Measurements from ENCODE around the gene KCTD3.

The KCTD3 gene

DNA sequence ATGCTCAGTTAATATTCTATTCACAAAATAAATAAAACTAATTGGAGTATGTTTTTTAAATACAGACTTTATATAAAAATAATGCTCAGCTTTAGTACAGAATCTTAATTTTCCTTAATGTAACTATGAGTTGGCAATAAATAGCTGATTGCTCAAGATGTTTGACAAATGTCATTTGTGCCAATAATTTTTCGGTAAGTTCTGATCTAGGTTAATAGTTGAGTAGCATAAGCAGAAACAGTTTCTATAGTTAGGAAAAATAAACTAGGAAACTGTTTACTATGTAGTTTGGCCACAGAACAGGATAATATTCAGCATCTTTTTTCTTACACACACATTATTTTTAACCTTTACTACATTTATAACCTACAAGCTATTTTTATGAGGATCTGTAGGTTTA is 40.3 kb downstream of the KCTD3 start:
- peaks cover 4% of the 10 kb centered on the region for H3K36me3 Mint-ChIP-seq (ENCODE audit: low read depth)
- no peak overlapping the region for H3K4me3 Mint-ChIP-seq
- H3K9me3 Mint-ChIP-seq: no peaks in the 10 kb centered on the region
- H3K27me3 Mint-ChIP-seq: no peaks in the 10 kb centered on the region
- H3K4me1 Mint-ChIP-seq (ENCODE audit: low read depth): no peaks in the 10 kb centered on the region
- no peak overlapping the region for H3K27ac Mint-ChIP-seq

DNA sequence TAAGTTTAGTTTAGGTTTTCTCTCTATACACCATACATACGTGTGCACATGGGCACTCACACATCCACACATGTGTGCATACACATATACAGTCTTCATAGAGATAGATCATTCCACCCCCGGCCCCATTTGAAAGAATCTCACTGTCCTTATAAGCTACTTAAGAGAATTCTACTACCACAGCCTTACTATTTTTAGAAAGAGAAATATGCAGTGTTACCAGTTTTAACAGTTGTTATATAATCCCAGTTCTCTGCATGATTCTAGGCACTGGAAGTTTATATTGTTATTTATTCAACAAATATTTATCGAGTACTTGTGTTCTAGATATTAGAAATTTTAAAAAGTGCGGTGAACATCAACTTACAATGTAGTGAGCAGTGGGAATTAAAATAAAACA is 41.5 kb downstream of the KCTD3 start:
- peaks cover 8% of the 10 kb centered on the region for H3K36me3 Mint-ChIP-seq (ENCODE audit: low read depth)
- no peaks in the 10 kb centered on the region for H3K4me1 Mint-ChIP-seq (ENCODE audit: low read depth)
- no peak overlapping the region for H3K4me3 Mint-ChIP-seq
- H3K27ac Mint-ChIP-seq: no peak overlapping the region
- H3K27me3 Mint-ChIP-seq: no peaks in the 10 kb centered on the region
- H3K9me3 Mint-ChIP-seq: no peaks in the 10 kb centered on the region

DNA sequence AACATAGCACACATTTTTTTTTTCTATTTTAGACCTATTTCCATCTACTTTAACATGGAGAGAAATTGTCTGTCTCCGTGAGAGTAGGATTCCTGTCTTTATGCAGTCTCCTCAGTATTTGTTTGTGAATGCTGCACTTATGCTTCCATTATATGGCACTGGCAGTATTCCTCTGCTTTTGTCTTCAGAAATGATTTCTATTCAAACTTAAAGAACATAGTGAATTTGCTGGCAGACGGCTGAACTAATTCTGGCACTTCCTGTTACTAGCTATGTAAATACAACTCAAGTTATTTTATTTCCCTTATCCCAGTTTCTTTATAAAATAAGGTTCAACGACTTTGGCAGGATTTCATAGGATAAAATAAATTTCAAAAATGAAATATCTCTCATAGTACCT is 45.3 kb downstream of the KCTD3 start:
- Mint-ChIP-seq H3K9me3 (no peaks in the 10 kb centered on the region), H3K27me3 (no peaks in the 10 kb centered on the region), H3K27ac (no peak overlapping the region), H3K4me1 (ENCODE audit: low read depth) (no peaks in the 10 kb centered on the region), H3K36me3 (ENCODE audit: low read depth) (peaks cover 9% of the 10 kb centered on the region), H3K4me3 (no peak overlapping the region)

DNA sequence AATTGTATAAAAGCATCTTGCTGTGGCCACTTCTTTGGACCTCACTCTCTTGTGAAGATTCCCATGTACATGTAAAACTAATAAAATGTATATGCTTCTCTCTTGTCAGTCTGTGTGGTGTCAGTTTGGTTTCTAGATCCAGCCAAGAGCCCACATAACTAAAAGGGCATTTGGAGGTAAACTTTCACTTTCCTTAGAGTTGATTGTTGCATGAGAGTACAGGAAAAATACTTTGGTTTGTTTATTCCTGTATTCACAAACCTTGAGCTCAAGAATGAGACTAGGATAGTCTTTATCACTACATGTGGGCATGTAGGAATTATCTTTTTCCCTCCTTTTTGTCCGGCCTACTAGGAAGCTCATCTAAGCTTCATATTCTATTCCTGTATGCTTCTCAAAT is 50.9 kb downstream of the KCTD3 start:
- no peaks in the 10 kb centered on the region for H3K4me1 Mint-ChIP-seq (ENCODE audit: low read depth)
- no peaks in the 10 kb centered on the region for H3K27me3 Mint-ChIP-seq
- H3K4me3 Mint-ChIP-seq: no peak overlapping the region
- peaks cover 5% of the 10 kb centered on the region for H3K36me3 Mint-ChIP-seq (ENCODE audit: low read depth)
- no peak overlapping the region for H3K27ac Mint-ChIP-seq
- no peaks in the 10 kb centered on the region for H3K9me3 Mint-ChIP-seq

DNA sequence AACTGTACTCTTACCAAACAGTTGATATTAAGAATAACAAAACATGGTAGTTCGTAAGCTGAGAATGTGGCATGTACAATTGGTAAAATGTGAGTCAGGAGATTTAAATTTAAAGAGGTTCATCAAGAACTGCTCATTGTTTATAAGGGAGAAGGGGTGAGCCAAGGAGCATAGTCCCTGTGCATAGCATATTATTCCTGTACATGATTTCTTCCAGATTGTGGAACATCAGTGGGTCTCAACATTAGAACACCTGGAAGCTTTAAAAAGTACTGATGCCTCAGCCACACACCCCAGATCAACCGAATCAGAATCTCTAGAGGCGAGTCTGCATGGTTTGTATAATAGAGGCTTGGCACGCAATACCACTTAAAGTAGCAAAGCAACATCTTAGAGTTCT is 56.1 kb downstream of the KCTD3 start:
- Mint-ChIP-seq H3K36me3 (ENCODE audit: low read depth) (no peaks in the 10 kb centered on the region), H3K27me3 (no peaks in the 10 kb centered on the region)

DNA sequence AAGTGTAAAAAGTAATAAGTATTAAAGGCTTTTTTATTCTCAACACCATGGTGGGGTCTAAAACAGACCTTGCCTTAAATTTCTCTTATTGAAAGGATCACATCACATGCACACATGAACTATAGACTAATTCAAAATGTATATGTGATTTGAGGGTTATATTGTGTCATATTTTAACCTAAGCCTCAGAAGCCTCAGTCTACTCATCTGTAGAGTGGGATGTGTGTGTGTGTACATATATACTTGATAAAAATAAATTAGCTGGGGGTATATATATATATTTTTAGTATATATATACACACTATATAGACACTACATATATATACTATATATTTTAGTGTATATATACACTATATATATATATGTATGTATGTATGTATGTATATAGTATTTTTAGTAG is 58.8 kb downstream of the KCTD3 start:
- Mint-ChIP-seq H3K27me3 (no peaks in the 10 kb centered on the region), H3K4me1 (ENCODE audit: low read depth) (no peaks in the 10 kb centered on the region), H3K9me3 (no peaks in the 10 kb centered on the region), H3K4me3 (no peak overlapping the region), H3K27ac (no peak overlapping the region), H3K36me3 (ENCODE audit: low read depth) (no peaks in the 10 kb centered on the region)

More for the DNA sequence above, 56.1 kb downstream of the KCTD3 start:
- Mint-ChIP-seq H3K4me3 (no peak overlapping the region), H3K27ac (no peak overlapping the region), H3K4me1 (ENCODE audit: low read depth) (no peaks in the 10 kb centered on the region), H3K9me3 (no peaks in the 10 kb centered on the region)

DNA sequence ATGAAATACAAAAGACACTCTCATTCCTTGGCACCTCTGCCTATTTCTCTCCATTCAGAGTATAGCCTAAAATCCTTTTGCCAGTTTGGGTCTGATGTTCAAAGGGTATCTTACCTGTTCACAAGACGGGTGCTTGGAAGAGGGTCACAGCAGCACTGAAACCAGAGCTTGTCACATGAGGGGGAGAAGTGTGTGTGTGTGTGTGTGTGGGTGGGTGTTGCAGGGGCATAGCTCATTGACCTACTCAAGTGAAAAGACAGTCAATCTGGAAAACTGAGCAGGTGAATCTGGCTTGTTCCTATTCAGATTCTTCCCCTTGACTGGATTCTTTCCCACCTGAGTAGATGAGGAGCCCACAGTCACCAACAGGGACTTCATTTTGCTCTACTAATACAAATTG is 63.9 kb downstream of the KCTD3 start:
- no peak overlapping the region for H3K27ac Mint-ChIP-seq
- H3K27me3 Mint-ChIP-seq: no peaks in the 10 kb centered on the region
- H3K4me1 Mint-ChIP-seq (ENCODE audit: low read depth): no peaks in the 10 kb centered on the region
- no peak overlapping the region for H3K4me3 Mint-ChIP-seq
- no peaks in the 10 kb centered on the region for H3K36me3 Mint-ChIP-seq (ENCODE audit: low read depth)
- H3K9me3 Mint-ChIP-seq: no peaks in the 10 kb centered on the region

DNA sequence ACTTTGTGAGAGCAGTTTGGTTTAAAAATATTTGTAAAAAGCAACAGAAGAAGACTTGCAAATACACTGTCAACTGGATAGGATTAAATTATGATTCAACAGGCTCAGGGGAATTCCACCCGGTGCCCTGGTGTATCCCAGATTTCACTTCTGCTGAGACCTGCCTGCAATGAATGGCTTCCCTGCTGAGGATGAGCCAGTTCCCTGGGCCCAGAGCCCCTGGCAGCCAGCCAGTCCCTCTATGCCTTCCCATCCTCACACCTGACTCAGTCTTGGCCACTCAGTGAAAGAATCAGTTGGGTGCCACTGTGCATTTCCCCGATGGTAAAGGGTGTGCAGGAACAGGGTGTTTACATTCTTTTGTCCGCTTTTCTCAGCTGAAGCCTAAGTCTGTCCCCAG is 64.4 kb downstream of the KCTD3 start:
- H3K4me1 Mint-ChIP-seq (ENCODE audit: low read depth): no peaks in the 10 kb centered on the region
- no peak overlapping the region for H3K27ac Mint-ChIP-seq
- no peaks in the 10 kb centered on the region for H3K36me3 Mint-ChIP-seq (ENCODE audit: low read depth)
- no peaks in the 10 kb centered on the region for H3K27me3 Mint-ChIP-seq
- no peaks in the 10 kb centered on the region for H3K9me3 Mint-ChIP-seq
- H3K4me3 Mint-ChIP-seq: no peak overlapping the region

DNA sequence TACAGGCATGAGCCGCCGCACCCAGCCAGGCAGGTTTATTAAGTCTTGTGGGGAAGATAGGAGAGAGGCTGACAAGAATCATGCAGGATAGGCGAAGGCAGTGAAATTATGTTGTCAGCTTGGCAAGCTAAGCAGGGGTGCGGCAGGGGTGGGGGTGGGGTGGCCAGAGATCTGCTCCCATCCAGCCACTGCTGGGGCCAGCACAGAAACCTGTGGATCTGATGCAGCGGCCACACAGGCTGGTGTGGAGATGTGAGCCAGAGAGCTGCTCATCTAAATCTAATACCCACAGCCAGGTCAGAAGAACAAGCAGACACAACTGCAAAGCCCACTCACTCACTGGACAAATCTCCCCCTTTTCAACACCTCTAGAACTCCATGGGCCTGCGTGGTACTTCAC is 68.7 kb downstream of the KCTD3 start:
- no peaks in the 10 kb centered on the region for H3K4me1 Mint-ChIP-seq (ENCODE audit: low read depth)
- no peaks in the 10 kb centered on the region for H3K36me3 Mint-ChIP-seq (ENCODE audit: low read depth)
- no peak overlapping the region for H3K27ac Mint-ChIP-seq
- no peaks in the 10 kb centered on the region for H3K27me3 Mint-ChIP-seq
- H3K4me3 Mint-ChIP-seq: no peak overlapping the region
- no peaks in the 10 kb centered on the region for H3K9me3 Mint-ChIP-seq

DNA sequence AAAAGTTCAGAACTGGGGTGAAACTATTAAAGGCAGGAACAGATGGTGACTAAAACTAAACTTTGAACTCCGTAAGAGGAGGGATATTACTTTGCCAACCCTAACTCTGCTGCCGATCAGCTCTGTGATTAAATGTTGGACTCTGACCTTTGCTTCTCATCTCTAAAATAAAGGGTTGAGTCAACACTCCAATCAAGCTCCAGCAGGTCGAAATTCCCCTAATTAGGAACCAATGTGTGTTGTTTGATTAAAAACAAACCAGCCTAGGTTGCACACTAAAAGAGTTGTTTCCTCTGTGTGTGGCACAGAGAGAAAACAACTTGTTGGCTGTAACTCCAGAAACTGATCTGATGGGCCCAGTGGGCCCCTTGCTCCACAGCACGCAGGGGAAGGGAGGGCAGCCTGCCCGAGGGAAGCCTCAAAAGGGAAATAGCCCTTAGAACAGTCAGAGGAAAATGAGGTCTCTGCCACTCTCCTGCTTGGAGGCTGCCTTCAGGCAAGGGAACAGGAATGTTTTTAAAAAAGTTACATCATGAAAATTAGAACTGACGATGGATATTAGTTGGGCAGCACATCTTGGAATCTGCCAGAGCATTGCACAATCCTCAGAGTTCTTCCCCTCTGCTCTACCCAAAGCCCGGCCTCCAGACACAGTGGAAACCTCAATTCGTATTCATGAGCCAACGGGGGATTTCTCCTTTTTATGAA is 69.3 kb downstream of the KCTD3 start:
- no peak overlapping the region for H3K27ac Mint-ChIP-seq
- H3K36me3 Mint-ChIP-seq (ENCODE audit: low read depth): no peaks in the 10 kb centered on the region

DNA sequence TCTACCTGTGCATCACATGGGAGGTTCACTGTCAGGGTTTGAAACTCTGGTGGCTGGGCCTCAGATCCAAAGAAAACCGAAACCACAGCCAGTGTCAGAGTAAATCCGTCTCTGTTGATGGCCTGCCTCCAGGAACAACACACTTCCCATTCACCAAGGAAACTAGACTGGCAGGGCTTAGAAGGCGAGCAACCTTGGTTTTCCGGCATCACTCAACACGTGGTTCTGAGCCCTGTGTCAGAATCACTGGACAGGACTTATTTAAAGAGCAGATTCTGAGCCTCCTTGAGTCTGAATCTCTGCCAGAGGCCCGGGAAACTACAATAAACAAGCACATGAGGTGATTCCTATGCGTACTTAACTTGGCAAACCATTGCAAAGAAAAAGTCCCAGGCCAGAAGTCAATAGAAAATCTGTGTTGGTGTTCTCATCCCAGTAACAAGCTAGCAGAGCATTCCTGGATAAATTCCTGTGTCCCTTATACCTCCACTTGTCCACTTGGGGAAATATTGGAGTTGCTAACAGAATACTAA is 70.0 kb downstream of the KCTD3 start:
- Mint-ChIP-seq H3K27me3 (no peaks in the 10 kb centered on the region), H3K4me1 (ENCODE audit: low read depth) (no peaks in the 10 kb centered on the region), H3K9me3 (no peaks in the 10 kb centered on the region), H3K36me3 (ENCODE audit: low read depth) (no peaks in the 10 kb centered on the region), H3K27ac (no peak overlapping the region), H3K4me3 (no peak overlapping the region)

More for the DNA sequence above, 69.3 kb downstream of the KCTD3 start:
- H3K27me3 Mint-ChIP-seq: no peaks in the 10 kb centered on the region
- no peak overlapping the region for H3K4me3 Mint-ChIP-seq
- no peaks in the 10 kb centered on the region for H3K9me3 Mint-ChIP-seq
- H3K4me1 Mint-ChIP-seq (ENCODE audit: low read depth): no peaks in the 10 kb centered on the region

DNA sequence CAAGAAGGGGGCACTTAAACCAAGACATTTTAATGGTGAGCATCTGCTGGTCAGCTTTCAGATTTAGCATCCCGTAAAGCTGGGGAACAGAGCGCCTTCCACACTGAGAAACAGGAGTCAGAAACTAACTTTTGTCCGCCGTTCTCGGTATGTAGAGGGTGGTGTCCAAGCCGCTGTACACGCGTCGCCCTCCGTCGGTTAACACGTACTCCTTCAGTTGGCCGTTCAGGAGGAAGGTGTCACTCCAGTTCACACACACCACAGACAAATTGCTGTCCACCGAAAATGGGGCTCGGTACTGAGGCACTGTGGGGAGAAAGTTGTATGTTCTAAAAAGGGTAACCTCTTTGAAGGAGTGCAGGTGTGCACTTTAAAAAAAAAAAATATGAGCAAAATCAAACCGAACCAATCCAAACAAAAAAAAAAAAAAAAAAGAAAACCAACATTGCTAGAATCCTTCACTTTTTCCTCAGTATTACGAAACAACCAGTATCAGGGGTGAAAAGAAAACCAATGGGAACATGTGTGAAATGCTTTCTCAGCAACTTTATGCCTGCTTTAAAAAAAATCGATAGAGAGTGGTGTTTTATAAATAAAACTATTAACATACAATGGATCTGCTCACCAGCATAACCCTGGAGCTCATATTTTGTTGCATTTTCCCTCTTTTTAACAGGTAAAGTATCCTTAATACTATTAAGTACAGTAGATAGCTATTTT is 73.5 kb downstream of the KCTD3 start:
- Mint-ChIP-seq H3K4me1 (ENCODE audit: low read depth) (no peaks in the 10 kb centered on the region), H3K27ac (no peak overlapping the region), H3K9me3 (peaks cover 4% of the 10 kb centered on the region), H3K36me3 (ENCODE audit: low read depth) (no peaks in the 10 kb centered on the region), H3K27me3 (no peaks in the 10 kb centered on the region), H3K4me3 (no peak overlapping the region)

DNA sequence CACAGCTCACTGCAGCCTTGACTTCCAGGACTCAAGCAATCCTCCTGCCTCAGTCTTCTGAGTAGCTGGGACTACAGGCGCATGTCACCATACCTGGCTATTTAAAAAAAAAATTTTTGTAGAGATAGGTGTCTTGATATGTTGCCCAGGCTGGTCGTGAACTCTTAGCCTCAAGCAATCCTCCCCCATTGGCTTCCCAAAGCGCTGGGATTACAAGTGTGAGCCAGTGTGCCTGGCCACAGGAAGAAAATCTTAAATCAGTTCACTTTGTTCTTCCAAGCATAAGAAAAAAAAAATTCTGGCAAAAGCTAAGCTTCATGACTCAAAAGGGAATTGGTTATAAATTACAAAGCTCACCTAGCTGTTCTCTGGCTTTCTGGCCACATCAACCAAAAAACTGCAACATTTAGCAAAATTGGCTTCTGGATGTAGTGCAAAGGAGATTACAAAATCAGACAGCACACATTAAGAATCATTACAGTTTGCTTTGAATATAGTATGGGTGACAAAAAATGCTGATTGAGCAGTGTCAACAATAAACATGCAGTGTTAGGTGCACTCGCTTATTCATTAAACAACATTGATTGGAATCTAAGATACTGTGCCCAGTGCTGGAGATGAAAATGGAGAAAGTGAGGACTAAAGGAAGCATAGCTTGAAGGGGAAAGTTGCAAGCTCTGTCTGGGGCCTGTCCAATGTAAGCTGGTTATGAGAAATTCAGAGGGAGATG is 76.7 kb downstream of the KCTD3 start:
- peaks cover 12% of the 10 kb centered on the region for H3K9me3 Mint-ChIP-seq
- H3K27ac Mint-ChIP-seq: no peak overlapping the region
- H3K36me3 Mint-ChIP-seq (ENCODE audit: low read depth): no peaks in the 10 kb centered on the region
- no peak overlapping the region for H3K4me3 Mint-ChIP-seq
- H3K4me1 Mint-ChIP-seq (ENCODE audit: low read depth): no peaks in the 10 kb centered on the region
- peaks cover 3% of the 10 kb centered on the region for H3K27me3 Mint-ChIP-seq

DNA sequence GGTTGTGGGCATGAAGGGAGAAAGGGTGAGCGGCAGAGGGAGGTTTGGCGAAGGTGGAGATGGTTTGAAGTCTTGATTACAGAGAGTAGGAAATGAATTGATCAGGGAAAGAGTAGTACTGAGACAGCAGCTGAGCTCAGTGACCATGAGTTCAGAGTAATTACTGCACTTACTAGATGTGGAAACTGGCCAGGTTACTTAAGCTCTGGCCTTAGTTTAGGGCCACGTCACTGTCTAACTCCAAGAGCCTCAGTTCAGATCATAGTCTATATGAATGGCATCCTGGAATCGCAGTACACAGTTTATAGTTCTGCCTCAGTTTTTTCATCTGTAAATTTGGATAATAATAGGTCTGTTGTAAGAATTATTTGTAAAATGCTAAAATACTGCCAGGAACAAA is 78.1 kb downstream of the KCTD3 start:
- Mint-ChIP-seq H3K4me1 (ENCODE audit: low read depth) (no peaks in the 10 kb centered on the region), H3K4me3 (no peak overlapping the region), H3K36me3 (ENCODE audit: low read depth) (no peaks in the 10 kb centered on the region), H3K27me3 (peaks cover 4% of the 10 kb centered on the region), H3K27ac (no peak overlapping the region), H3K9me3 (peaks cover 12% of the 10 kb centered on the region)

DNA sequence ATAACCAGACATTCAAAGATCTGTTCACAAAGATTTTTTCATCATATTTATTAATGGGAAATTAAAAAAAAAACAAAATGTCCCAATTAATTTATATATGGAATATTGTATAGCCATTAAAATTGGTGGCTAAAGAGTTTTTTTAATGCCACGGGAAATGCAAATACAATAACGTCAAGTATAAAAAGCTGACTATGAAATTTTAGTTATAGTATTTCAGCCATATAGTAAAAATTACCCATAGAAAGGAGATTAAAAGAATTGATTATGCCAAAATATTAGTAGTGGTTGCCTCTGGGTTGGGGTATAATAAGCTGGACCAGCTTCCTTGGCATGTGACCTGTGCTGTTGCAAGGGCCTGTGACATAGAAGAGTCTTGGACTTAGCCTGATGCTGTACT is 78.8 kb downstream of the KCTD3 start:
- H3K9me3 Mint-ChIP-seq: peaks cover 12% of the 10 kb centered on the region
- no peak overlapping the region for H3K27ac Mint-ChIP-seq
- H3K27me3 Mint-ChIP-seq: peaks cover 11% of the 10 kb centered on the region
- no peaks in the 10 kb centered on the region for H3K36me3 Mint-ChIP-seq (ENCODE audit: low read depth)
- H3K4me1 Mint-ChIP-seq (ENCODE audit: low read depth): no peaks in the 10 kb centered on the region
- H3K4me3 Mint-ChIP-seq: no peak overlapping the region
